Glutamatergic neuron (in vitro differentiated cells): ENCODE measurements around the gene TADA3. TPM values are rescaled to one million over a fixed set of nuclear protein-coding genes. Genes with fewer than 3 reads are reported as not detected.

Source experiments
- DNase-seq: peaks from one replicate; pipeline ENCODE4 v3.0.0; 2022
- H3K27ac Mint-ChIP-seq: one replicate; pipeline ENCODE4 v1.8.0; 2020; ENCODE audit warnings: mild to moderate bottlenecking, mixed read lengths, inconsistent platforms; ENCODE audit not compliant: unreplicated experiment
- H3K27me3 Mint-ChIP-seq: one replicate; pipeline ENCODE4 v1.8.0; 2020; ENCODE audit warnings: mild to moderate bottlenecking, moderate library complexity, mixed read lengths, inconsistent platforms; ENCODE audit not compliant: unreplicated experiment
- H3K36me3 Mint-ChIP-seq: one replicate; pipeline ENCODE4 v1.8.0; 2020; ENCODE audit warnings: mild to moderate bottlenecking, mixed read lengths, inconsistent platforms; ENCODE audit not compliant: unreplicated experiment
- H3K4me1 Mint-ChIP-seq: one replicate; pipeline ENCODE4 v1.8.0; 2020; ENCODE audit warnings: mild to moderate bottlenecking, low read depth, mixed read lengths, inconsistent platforms; ENCODE audit not compliant: unreplicated experiment
- H3K4me3 Mint-ChIP-seq: one replicate; pipeline ENCODE4 v1.8.0; 2020; ENCODE audit warnings: mild to moderate bottlenecking, mixed read lengths, inconsistent platforms; ENCODE audit not compliant: unreplicated experiment
- H3K9me3 Mint-ChIP-seq: one replicate; pipeline ENCODE4 v1.8.0; 2020; ENCODE audit warnings: mild to moderate bottlenecking, moderate library complexity, mixed read lengths, inconsistent platforms; ENCODE audit not compliant: unreplicated experiment
- CTCF ChIP-seq: fragments of 200-600 bp; sonication (generic); IDR thresholded peaks from one replicate; pipeline ENCODE4 v1.5.0; 2021; ENCODE audit not compliant: partially characterized antibody, unreplicated experiment
- total RNA-seq: library from RNA; stranded (reverse); fragmentation: NEBNext Ultra II Directional; extraction: Animal tissue kit (Norgen Biotek cat#: 25700); gene quantifications from one replicate; pipeline ENCODE4 v1.2.1, GENCODE V29; 2021; ENCODE audit not compliant: unreplicated experiment

TADA3 gene
- total RNA-seq, 1 donor from 2014 or later, result 59.1 TPM

- Mint-ChIP-seq H3K27ac (no peak overlapping the region), H3K4me3 (no peak overlapping the region), H3K4me1 (no peaks in the 10 kb centered on the region), H3K9me3 (peaks cover 6% of the 10 kb centered on the region), H3K36me3 (no peaks in the 10 kb centered on the region), H3K27me3 (peaks cover 6% of the 10 kb centered on the region)
- DNase-seq, result no peak
- no peak for TF ChIP-seq CTCF
Observed at GRCh38 chr3:9744162-9744561, 48.1 kb downstream of the TADA3 start.

- Mint-ChIP-seq H3K4me3 (no peak overlapping the region), H3K27me3 (peaks cover 4% of the 10 kb centered on the region), H3K36me3 (peaks cover 5% of the 10 kb centered on the region), H3K27ac (no peak overlapping the region), H3K9me3 (peaks cover under 1% of the 10 kb centered on the region), H3K4me1 (no peaks in the 10 kb centered on the region)
- no peak for TF ChIP-seq CTCF
- no peak for DNase-seq
Observed at GRCh38 chr3:9743548-9743947, 48.7 kb downstream of the TADA3 start.

- no peak for DNase-seq
- no peak for TF ChIP-seq CTCF
- Mint-ChIP-seq H3K27me3 (peaks cover 2% of the 10 kb centered on the region), H3K4me3 (no peak overlapping the region), H3K36me3 (peaks cover 5% of the 10 kb centered on the region), H3K9me3 (no peaks in the 10 kb centered on the region), H3K27ac (no peak overlapping the region), H3K4me1 (no peaks in the 10 kb centered on the region)
Observed at GRCh38 chr3:9742560-9742959, 49.7 kb downstream of the TADA3 start.

GRCh38 chr3:9739181-9739580, 53.1 kb downstream of the TADA3 start:
- Mint-ChIP-seq H3K4me3 (no peak overlapping the region), H3K27me3 (peaks cover 4% of the 10 kb centered on the region), H3K9me3 (no peaks in the 10 kb centered on the region), H3K36me3 (peaks cover 5% of the 10 kb centered on the region), H3K4me1 (no peaks in the 10 kb centered on the region), H3K27ac (no peak overlapping the region)
- no peak for TF ChIP-seq CTCF
- DNase-seq, result no peak

- Mint-ChIP-seq H3K9me3 (peaks cover 3% of the 10 kb centered on the region), H3K4me1 (peaks cover 14% of the 10 kb centered on the region), H3K27me3 (peaks cover 10% of the 10 kb centered on the region), H3K4me3 (no peak overlapping the region), H3K36me3 (peaks cover 5% of the 10 kb centered on the region), H3K27ac (no peak overlapping the region)
- no peak for TF ChIP-seq CTCF
- no peak for DNase-seq
Observed at GRCh38 chr3:9736831-9737230, 55.4 kb downstream of the TADA3 start.
